Neural progenitor cell (in vitro differentiated cells): ENCODE results near the gene ADAMTSL1. TPM values are rescaled to one million over a fixed set of nuclear protein-coding genes. Genes with fewer than 3 reads are reported as not detected.

Source experiments
- DNase-seq: peaks from one replicate; pipeline ENCODE4 v3.0.0-alpha.2; 2016; ENCODE audit warnings: low spot score
- H2AFZ ChIP-seq: fragments of 200-600 bp; sonication (generic); replicated peaks from 2 replicates; pipeline ENCODE4 v1.6.1; 2016; ENCODE audit warnings: antibody characterized with exemption
- H3F3A ChIP-seq: fragments of 200-600 bp; sonication (generic); 2 replicates; pipeline ENCODE4 v1.6.1; 2016; ENCODE audit warnings: antibody characterized with exemption, low read depth
- H3K27ac ChIP-seq: fragments of 200-600 bp; sonication (generic); 2 replicates; pipeline ENCODE4 v1.5.1; 2016; ENCODE audit warnings: mild to moderate bottlenecking
- H3K27me3 ChIP-seq: fragments of 200-600 bp; sonication (generic); 2 replicates; pipeline ENCODE4 v1.6.1; 2016; ENCODE audit warnings: mild to moderate bottlenecking, moderate library complexity
- H3K36me3 ChIP-seq: fragments of 200-600 bp; sonication (generic); 2 replicates; pipeline ENCODE4 v1.5.1; 2016
- H3K4me1 ChIP-seq: fragments of 200-600 bp; sonication (generic); 2 replicates; pipeline ENCODE4 v1.6.1; 2016; ENCODE audit warnings: mixed run types
- H3K4me2 ChIP-seq: fragments of 200-600 bp; sonication (generic); 2 replicates; pipeline ENCODE4 v1.6.1; 2016
- H3K4me3 ChIP-seq: fragments of 200-600 bp; sonication (generic); 2 replicates; pipeline ENCODE4 v1.5.1; 2016
- H3K79me2 ChIP-seq: fragments of 200-600 bp; sonication (generic); 2 replicates; pipeline ENCODE4 v1.6.1; 2016; ENCODE audit warnings: low read depth
- H3K9ac ChIP-seq: fragments of 200-600 bp; sonication (generic); 2 replicates; pipeline ENCODE4 v1.6.1; 2016
- H3K9me3 ChIP-seq: fragments of 200-600 bp; sonication (generic); 2 replicates; pipeline ENCODE4 v1.5.1; 2016; ENCODE audit warnings: low read depth
- H4K20me1 ChIP-seq: fragments of 200-600 bp; sonication (generic); 2 replicates; pipeline ENCODE4 v1.6.1; 2016; ENCODE audit warnings: low read depth
- H3K27ac Mint-ChIP-seq: 3 replicates; pipeline ENCODE4 v1.8.0; 2021; ENCODE audit warnings: mixed read lengths
- H3K27me3 Mint-ChIP-seq: 2 replicates; pipeline ENCODE4 v1.8.0; 2022; ENCODE audit warnings: low read depth, mild to moderate bottlenecking, inconsistent platforms, moderate library complexity, mixed read lengths; ENCODE audit not compliant: insufficient read depth
- H3K36me3 Mint-ChIP-seq: 3 replicates; pipeline ENCODE4 v1.8.0; 2021; ENCODE audit warnings: mixed read lengths
- H3K4me1 Mint-ChIP-seq: 3 replicates; pipeline ENCODE4 v1.8.0; 2021; ENCODE audit warnings: mixed read lengths
- H3K4me3 Mint-ChIP-seq: 3 replicates; pipeline ENCODE4 v1.8.0; 2021; ENCODE audit warnings: mild to moderate bottlenecking, moderate library complexity, mixed read lengths
- H3K9me3 Mint-ChIP-seq: 3 replicates; pipeline ENCODE4 v1.8.0; 2020; ENCODE audit warnings: mixed read lengths
- CTCF ChIP-seq: fragments of 200-600 bp; sonication (generic); IDR thresholded peaks from 2 replicates; pipeline ENCODE4 v1.5.1; 2017; ENCODE audit warnings: antibody characterized with exemption, mild to moderate bottlenecking
- EZH2 ChIP-seq: fragments of 200-600 bp; sonication (generic); IDR thresholded peaks from 2 replicates; pipeline ENCODE4 v1.6.1; 2017; ENCODE audit warnings: antibody characterized with exemption, mild to moderate bottlenecking, moderate library complexity
- EZH2phosphoT487 ChIP-seq: fragments of 200-600 bp; sonication (generic); IDR thresholded peaks from 2 replicates; pipeline ENCODE4 v1.6.1; 2017; ENCODE audit warnings: antibody characterized with exemption
- total RNA-seq: library from RNA; depleted of rRNA; stranded (reverse); fragments of >200 nt; gene quantifications from 2 replicates; pipeline ENCODE4 v1.2.3, GENCODE V29; 2015; ENCODE audit warnings: low replicate concordance

The ADAMTSL1 gene
- total RNA-seq, 1 donor from 2014 or later = 0.73 TPM

GRCh38 chr9:18516514-18516913 is 42.6 kb downstream of the ADAMTSL1 start:
- H3K9ac ChIP-seq = no peak overlapping the region
- H3K4me1 ChIP-seq = no peaks in the 10 kb centered on the region
- H3K27me3 ChIP-seq = no peaks in the 10 kb centered on the region
- no peak for TF ChIP-seq EZH2phosphoT487
- no peak for TF ChIP-seq CTCF
- TF ChIP-seq EZH2 = no peak
- no peaks in the 10 kb centered on the region for H3F3A ChIP-seq
- H3K4me3 Mint-ChIP-seq = no peak overlapping the region
- H2AFZ ChIP-seq = no peak overlapping the region
- H3K4me3 ChIP-seq = no peak overlapping the region
- no peaks in the 10 kb centered on the region for H3K36me3 ChIP-seq
- no peak overlapping the region for H3K27ac Mint-ChIP-seq
- peaks cover 4% of the 10 kb centered on the region for H3K27me3 Mint-ChIP-seq
- no peaks in the 10 kb centered on the region for H3K79me2 ChIP-seq
- DNase-seq = no peak
- no peaks in the 10 kb centered on the region for H4K20me1 ChIP-seq
- H3K4me1 Mint-ChIP-seq = no peaks in the 10 kb centered on the region
- H3K27ac ChIP-seq = no peak overlapping the region
- no peaks in the 10 kb centered on the region for H3K9me3 Mint-ChIP-seq
- H3K4me2 ChIP-seq = no peak overlapping the region
- no peaks in the 10 kb centered on the region for H3K9me3 ChIP-seq
- H3K36me3 Mint-ChIP-seq = no peaks in the 10 kb centered on the region

DNA sequence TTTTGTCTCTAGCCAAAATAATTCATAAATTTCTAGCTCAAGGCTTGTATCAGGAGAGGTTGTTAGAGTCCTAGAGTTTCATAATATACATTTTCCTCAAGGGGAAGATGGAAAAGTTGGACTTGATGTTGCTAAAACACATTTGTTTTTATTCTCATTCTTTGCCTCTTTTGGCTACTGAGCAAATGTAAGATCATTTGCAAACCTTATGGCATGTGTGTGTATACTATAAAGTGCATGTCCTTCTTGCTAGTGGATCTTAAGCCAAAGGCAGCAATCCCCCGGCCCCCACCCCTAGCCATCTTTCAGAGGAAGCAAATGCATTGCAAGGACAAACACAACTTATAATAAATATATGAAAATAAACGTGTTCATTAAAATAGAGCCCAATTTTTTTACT is 43.0 kb downstream of the ADAMTSL1 start:
- no peaks in the 10 kb centered on the region for H4K20me1 ChIP-seq
- no peak for DNase-seq
- no peak overlapping the region for H3K4me2 ChIP-seq
- no peaks in the 10 kb centered on the region for H3K4me1 ChIP-seq
- no peak overlapping the region for H3K27ac ChIP-seq
- Mint-ChIP-seq H3K36me3 (no peaks in the 10 kb centered on the region), H3K9me3 (no peaks in the 10 kb centered on the region), H3K4me3 (no peak overlapping the region), H3K27me3 (peaks cover 4% of the 10 kb centered on the region), H3K4me1 (no peaks in the 10 kb centered on the region), H3K27ac (no peak overlapping the region)
- H3K36me3 ChIP-seq = no peaks in the 10 kb centered on the region
- H3K4me3 ChIP-seq = no peak overlapping the region
- no peaks in the 10 kb centered on the region for H3F3A ChIP-seq
- TF ChIP-seq CTCF (no peak), EZH2 (no peak), EZH2phosphoT487 (no peak)
- H3K9ac ChIP-seq = no peak overlapping the region
- H2AFZ ChIP-seq = no peak overlapping the region
- no peaks in the 10 kb centered on the region for H3K9me3 ChIP-seq
- H3K79me2 ChIP-seq = no peaks in the 10 kb centered on the region
- no peaks in the 10 kb centered on the region for H3K27me3 ChIP-seq

DNA sequence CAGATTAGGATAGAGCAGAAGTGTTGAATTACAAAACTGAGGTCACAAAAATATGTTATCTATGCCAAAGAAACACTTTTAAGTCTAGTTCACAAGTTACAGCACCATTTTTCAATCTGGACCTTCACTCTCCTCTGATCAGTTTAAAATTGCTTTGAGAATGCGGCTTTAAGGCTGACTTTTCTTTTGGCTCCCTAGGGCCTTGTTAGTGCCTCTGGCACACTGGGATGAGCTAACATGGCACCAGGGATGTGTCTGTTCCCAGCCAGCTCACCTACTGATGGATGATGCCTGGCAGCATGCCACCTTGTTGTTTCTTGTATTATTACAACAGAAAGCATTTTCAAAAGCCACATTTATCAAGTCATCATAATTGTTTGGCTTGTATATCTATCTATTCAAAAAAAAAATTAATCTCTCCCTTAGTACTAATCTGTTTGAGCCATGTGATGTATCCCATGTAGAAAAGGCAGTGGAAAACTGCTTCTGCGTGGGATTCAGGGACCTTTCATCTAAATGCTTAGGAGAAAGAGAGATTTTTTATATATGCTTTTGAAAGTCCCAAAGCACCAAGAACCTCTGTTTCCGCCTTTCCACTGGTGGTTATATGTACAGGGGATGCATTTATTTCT is 46.6 kb downstream of the ADAMTSL1 start:
- Histone ChIP-seq H3K36me3 (no peaks in the 10 kb centered on the region), H2AFZ (no peak overlapping the region), H3K4me3 (no peak overlapping the region), H3K4me1 (no peaks in the 10 kb centered on the region), H3K9ac (no peak overlapping the region), H3K79me2 (no peaks in the 10 kb centered on the region), H3K27me3 (no peaks in the 10 kb centered on the region), H4K20me1 (no peaks in the 10 kb centered on the region), H3K4me2 (no peak overlapping the region), H3K27ac (no peak overlapping the region), H3K9me3 (no peaks in the 10 kb centered on the region), H3F3A (no peaks in the 10 kb centered on the region)
- TF ChIP-seq EZH2 (no peak), EZH2phosphoT487 (no peak), CTCF (no peak)
- Mint-ChIP-seq H3K27ac (no peak overlapping the region), H3K4me3 (no peak overlapping the region), H3K36me3 (no peaks in the 10 kb centered on the region), H3K9me3 (no peaks in the 10 kb centered on the region), H3K4me1 (no peaks in the 10 kb centered on the region), H3K27me3 (peaks cover 4% of the 10 kb centered on the region)
- DNase-seq = no peak
